Smooth muscle cell (in vitro differentiated cells): ENCODE measurements around the gene SUN5. TPM values are rescaled to one million over a fixed set of nuclear protein-coding genes. Genes with fewer than 3 reads are reported as not detected.

Experiments
- DNase-seq: peaks from one replicate; lab custom pipeline; 2025; ENCODE audit not compliant: unreplicated experiment; lab: John Stamatoyannopoulos, UW
- H2AFZ ChIP-seq: fragments of 200-600 bp; sonication (generic); 2 replicates; pipeline ENCODE4 v1.6.0; 2016; ENCODE audit warnings: antibody characterized with exemption, low read depth, mild to moderate bottlenecking
- H3F3A ChIP-seq: fragments of 200-600 bp; sonication (generic); 2 replicates; pipeline ENCODE4 v1.6.0; 2017; ENCODE audit warnings: antibody characterized with exemption, low read depth
- H3K27ac ChIP-seq: fragments of 200-600 bp; sonication (generic); 2 replicates; pipeline ENCODE4 v1.5.1; 2016; ENCODE audit warnings: low read depth, mild to moderate bottlenecking
- H3K27me3 ChIP-seq: fragments of 200-600 bp; sonication (generic); 2 replicates; pipeline ENCODE4 v1.6.1; 2016; ENCODE audit warnings: low read depth, mild to moderate bottlenecking
- H3K36me3 ChIP-seq: fragments of 200-600 bp; sonication (generic); 2 replicates; pipeline ENCODE4 v1.5.1; 2016; ENCODE audit warnings: low read depth
- H3K4me1 ChIP-seq: fragments of 200-600 bp; sonication (generic); 2 replicates; pipeline ENCODE4 v1.5.1; 2016; ENCODE audit warnings: low read depth
- H3K4me2 ChIP-seq: fragments of 200-600 bp; sonication (generic); 2 replicates; pipeline ENCODE4 v1.6.0; 2016; ENCODE audit warnings: mild to moderate bottlenecking
- H3K4me3 ChIP-seq: fragments of 200-600 bp; sonication (generic); 2 replicates; pipeline ENCODE4 v1.5.1; 2016; ENCODE audit warnings: mild to moderate bottlenecking
- H3K79me2 ChIP-seq: fragments of 200-600 bp; sonication (generic); 2 replicates; pipeline ENCODE4 v1.6.0; 2016; ENCODE audit warnings: low read depth, mild to moderate bottlenecking
- H3K9ac ChIP-seq: fragments of 200-600 bp; sonication (generic); 2 replicates; pipeline ENCODE4 v1.6.0; 2016; ENCODE audit warnings: low read depth
- H3K9me3 ChIP-seq: fragments of 200-600 bp; sonication (generic); replicated peaks from 2 replicates; pipeline ENCODE4 v1.5.1; 2016; ENCODE audit warnings: low read depth
- H4K20me1 ChIP-seq: fragments of 200-600 bp; sonication (generic); 2 replicates; pipeline ENCODE4 v1.6.0; 2016; ENCODE audit warnings: low read depth
- CTCF ChIP-seq: fragments of 200-600 bp; sonication (generic); IDR thresholded peaks from 2 replicates; pipeline ENCODE4 v1.5.1; 2017; ENCODE audit warnings: borderline replicate concordance, mild to moderate bottlenecking, antibody characterized with exemption; ENCODE audit not compliant: insufficient read depth, poor library complexity, severe bottlenecking
- WGBS: methylation state at CpG from one replicate; pipeline ENCODE4 v1.1.7; 2016; ENCODE audit warnings: low lambda C conversion rate; 5-methylcytosine and 5-hydroxymethylcytosine counted together
- polyA plus RNA-seq: library from polyadenylated mRNA; unstranded; fragments of >200 nt; fragmentation: Nextera tagmentation; extraction: Ambion mirVana; gene quantifications from 2 replicates; pipeline ENCODE4 v1.2.1, GENCODE V29; 2016
- total RNA-seq: library from RNA; depleted of rRNA; stranded (reverse); fragments of >200 nt; gene quantifications from 2 replicates; pipeline ENCODE4 v1.2.3, GENCODE V29; 2014

SUN5 gene
- total and polyA plus RNA-seq, 2 experiments from 2014 or later: not detected

- 53% methylated on average over 4 of the region's 4 CpGs for WGBS
- no peaks in the 10 kb centered on the region for H3K27me3 ChIP-seq
Measured at GRCh38 chr20:33005132-33005566, 916 bp upstream of the SUN5 start.

GRCh38 chr20:33002087-33002808 lies 2.0 kb downstream of the SUN5 start:
- Histone ChIP-seq H4K20me1 (no peaks in the 10 kb centered on the region), H3F3A (no peaks in the 10 kb centered on the region), H3K9me3 (no peaks in the 10 kb centered on the region), H3K4me3 (no peak overlapping the region), H3K36me3 (no peaks in the 10 kb centered on the region), H2AFZ (no peak overlapping the region), H3K4me1 (no peaks in the 10 kb centered on the region), H3K27me3 (no peaks in the 10 kb centered on the region), H3K4me2 (no peak overlapping the region), H3K9ac (no peak overlapping the region), H3K79me2 (no peaks in the 10 kb centered on the region), H3K27ac (no peak overlapping the region)
- DNase-seq: no peak
- WGBS: 89% methylated on average over 7 of the region's 7 CpGs
- no peak for TF ChIP-seq CTCF

More at GRCh38 chr20:33005132-33005566, 916 bp upstream of the SUN5 start:
- H3K4me2 ChIP-seq: no peak overlapping the region
- H3K79me2 ChIP-seq: no peaks in the 10 kb centered on the region
- H3F3A ChIP-seq: no peaks in the 10 kb centered on the region
- H4K20me1 ChIP-seq: no peaks in the 10 kb centered on the region
- H2AFZ ChIP-seq: no peak overlapping the region
- H3K27ac ChIP-seq: no peak overlapping the region
- H3K36me3 ChIP-seq: no peaks in the 10 kb centered on the region
- H3K9me3 ChIP-seq: no peaks in the 10 kb centered on the region
- DNase-seq: no peak
- no peak overlapping the region for H3K9ac ChIP-seq
- peak; percentile 60 for TF ChIP-seq CTCF
- H3K4me3 ChIP-seq: no peak overlapping the region
- no peaks in the 10 kb centered on the region for H3K4me1 ChIP-seq

DNA sequence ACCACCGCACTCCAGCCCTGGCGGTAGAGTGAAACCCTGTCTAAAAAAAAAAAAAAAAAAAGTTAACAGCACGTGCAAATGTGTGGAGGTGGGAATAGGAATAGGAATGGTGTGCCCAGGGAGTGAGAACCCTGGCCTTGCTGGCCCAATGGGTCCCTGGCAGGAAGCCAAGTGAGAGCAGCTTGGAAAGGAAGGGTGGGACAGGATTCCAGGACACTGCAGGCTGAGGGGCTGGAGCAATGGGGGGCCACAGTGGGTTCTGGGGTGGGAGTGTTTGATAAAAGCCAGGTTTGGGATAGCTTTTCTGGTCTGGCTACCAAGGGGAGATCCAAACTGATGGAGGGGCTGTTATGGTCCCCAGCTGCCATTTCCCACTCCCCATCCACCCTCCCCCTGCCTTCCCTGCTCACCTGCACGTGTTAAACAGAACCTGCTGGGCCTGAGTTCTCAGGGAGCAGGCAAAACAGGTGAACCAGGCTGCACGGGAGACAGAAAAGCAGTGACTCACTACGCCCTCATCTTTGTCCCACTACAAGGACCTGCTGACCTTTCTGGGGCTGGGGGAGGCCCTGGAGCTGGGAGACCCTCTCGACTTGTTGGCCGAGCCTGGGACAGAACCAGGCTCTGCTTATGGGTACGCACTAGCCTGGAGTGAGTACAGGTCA lies 3.3 kb downstream of the SUN5 start:
- H3K9ac ChIP-seq: no peak overlapping the region
- DNase-seq: no peak
- TF ChIP-seq CTCF: no peak
- no peak overlapping the region for H3K4me2 ChIP-seq
- H3K4me3 ChIP-seq: no peak overlapping the region
- no peaks in the 10 kb centered on the region for H3K36me3 ChIP-seq
- no peaks in the 10 kb centered on the region for H3F3A ChIP-seq
- no peaks in the 10 kb centered on the region for H4K20me1 ChIP-seq
- H3K9me3 ChIP-seq: no peaks in the 10 kb centered on the region
- 71% methylated on average over 9 of the region's 9 CpGs for WGBS
- no peaks in the 10 kb centered on the region for H3K79me2 ChIP-seq
- H3K27me3 ChIP-seq: no peaks in the 10 kb centered on the region
- no peak overlapping the region for H2AFZ ChIP-seq
- H3K4me1 ChIP-seq: no peaks in the 10 kb centered on the region
- no peak overlapping the region for H3K27ac ChIP-seq
